Measurements from ENCODE around the gene C4orf33. TPM values are rescaled to one million over a fixed set of nuclear protein-coding genes. Genes with fewer than 3 reads are reported as not detected.

C4orf33 gene
- total and polyA plus RNA-seq, 4 donors: 7.2 to 15.7 (median 10.4) TPM

DNA sequence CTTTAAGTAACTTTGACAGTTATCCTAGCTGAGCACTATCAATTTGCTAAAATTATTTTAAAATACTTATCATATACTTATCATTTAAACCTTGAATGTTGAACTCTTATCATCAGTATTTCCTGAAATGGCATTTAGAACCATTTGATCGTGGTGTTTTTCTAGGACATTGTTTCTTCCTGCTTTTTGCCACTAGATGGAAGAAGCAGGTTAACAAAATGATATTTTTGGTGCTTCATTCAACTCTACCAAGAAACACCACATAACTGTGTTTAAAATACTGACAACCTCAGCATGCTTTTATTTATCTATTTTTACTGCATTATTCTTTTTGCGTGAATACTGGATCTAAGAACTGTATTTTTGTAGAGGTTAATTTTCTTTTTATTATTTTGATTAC, 44.6 kb downstream of the C4orf33 start:
- Histone ChIP-seq H3K4me1 (ENCODE audit: control insufficient read depth in 1 of 2, insufficient read depth in 2 of 2, low read length in 2 of 2) (no peaks in the 10 kb centered on the region), H3K27ac (ENCODE audit: low read depth in 1 of 2, low read length in 2 of 2) (no peak overlapping the region), H3K27me3 (ENCODE audit: control insufficient read depth in 1 of 2, insufficient read depth in 2 of 2, low read length in 1 of 2) (peaks cover 0 to 2% of the 10 kb centered on the region in 2 donors), H3K36me3 (ENCODE audit: control insufficient read depth in 1 of 2, insufficient read depth in 2 of 2, low read length in 1 of 2) (no peaks in the 10 kb centered on the region), H3K9me3 (ENCODE audit: control insufficient read depth, low read length) (no peaks in the 10 kb centered on the region), H3K4me3 (ENCODE audit: low read length in 2 of 2) (no peak overlapping the region)
- intact Hi-C loops (cut with DNase I): no loop called here
- DNase-seq (no peak), ATAC-seq (ENCODE audit: low FRiP score) (no peak)
- 44 to 46% methylated on average over 2 of the region's 2 CpGs for WGBS, 2 donors

DNA sequence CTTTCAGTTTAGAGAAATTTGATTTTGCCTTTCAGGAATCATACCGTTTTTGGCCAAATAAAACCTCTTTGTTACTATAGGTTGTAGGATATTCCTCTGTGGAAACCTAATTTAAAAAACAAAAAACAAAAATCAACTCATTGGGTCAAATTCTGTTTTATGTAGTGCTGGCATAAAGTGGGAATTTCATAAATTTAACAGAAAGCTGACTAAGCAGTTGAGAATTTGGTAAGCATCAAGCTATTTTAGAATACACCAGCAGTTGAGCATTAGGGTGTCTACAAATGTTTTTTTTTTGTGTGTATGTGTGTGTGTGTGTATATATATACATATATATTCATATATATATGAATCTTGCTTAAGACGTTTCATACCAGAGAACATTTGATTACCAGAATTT, 47.4 kb downstream of the C4orf33 start:
- ATAC-seq (ENCODE audit: low FRiP score): no peak
- WGBS, 2 donors: 39 to 43% methylated on average over 2 of the region's 2 CpGs
- no peak overlapping the region for H3K27ac ChIP-seq (ENCODE audit: low read depth in 1 of 2, low read length in 2 of 2)
- H3K27me3 ChIP-seq (ENCODE audit: control insufficient read depth in 1 of 2, insufficient read depth in 2 of 2, low read length in 1 of 2): peaks cover 0 to 2% of the 10 kb centered on the region in 2 donors
- H3K9me3 ChIP-seq (ENCODE audit: control insufficient read depth, low read length): no peaks in the 10 kb centered on the region
- no peaks in the 10 kb centered on the region for H3K4me1 ChIP-seq (ENCODE audit: control insufficient read depth in 1 of 2, insufficient read depth in 2 of 2, low read length in 2 of 2)
- intact Hi-C loops (cut with DNase I): no loop called here
- no peaks in the 10 kb centered on the region for H3K36me3 ChIP-seq (ENCODE audit: control insufficient read depth in 1 of 2, insufficient read depth in 2 of 2, low read length in 1 of 2)
- DNase-seq: no peak
- no peak overlapping the region for H3K4me3 ChIP-seq (ENCODE audit: low read length in 2 of 2)

DNA sequence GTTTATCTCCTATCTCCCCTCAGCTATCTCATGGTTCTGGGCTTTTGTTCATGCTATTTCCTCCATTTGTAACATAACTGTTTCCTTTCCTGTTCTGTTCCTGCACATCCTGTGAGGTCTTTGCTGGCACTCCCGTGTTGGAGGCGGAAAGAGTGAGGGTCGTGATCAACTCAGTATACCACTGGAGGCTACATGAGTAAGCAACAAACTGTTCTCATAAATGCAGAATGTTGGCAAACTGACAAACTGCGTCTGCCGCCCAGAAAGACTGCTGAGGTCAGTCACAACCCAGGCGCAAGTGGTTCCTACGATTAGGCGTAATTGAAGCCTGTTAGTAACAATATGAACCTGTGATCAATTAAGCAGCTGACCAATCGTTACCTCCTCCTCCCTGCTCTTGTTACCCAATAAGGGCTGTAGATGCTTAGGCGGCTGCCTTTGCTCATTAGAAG, 48.8 kb downstream of the C4orf33 start:
- ATAC-seq (ENCODE audit: low FRiP score) (no peak), DNase-seq (no peak)
- Histone ChIP-seq H3K27ac (ENCODE audit: low read depth in 1 of 2, low read length in 2 of 2) (no peak overlapping the region), H3K27me3 (ENCODE audit: control insufficient read depth in 1 of 2, insufficient read depth in 2 of 2, low read length in 1 of 2) (no peaks in the 10 kb centered on the region), H3K4me3 (ENCODE audit: low read length in 2 of 2) (no peak overlapping the region), H3K9me3 (ENCODE audit: control insufficient read depth, low read length) (no peaks in the 10 kb centered on the region), H3K4me1 (ENCODE audit: control insufficient read depth in 1 of 2, insufficient read depth in 2 of 2, low read length in 2 of 2) (no peaks in the 10 kb centered on the region), H3K36me3 (ENCODE audit: control insufficient read depth in 1 of 2, insufficient read depth in 2 of 2, low read length in 1 of 2) (no peaks in the 10 kb centered on the region)
- WGBS, 2 donors: 80 to 82% methylated on average over 10 of the region's 10 CpGs
- intact Hi-C loops (cut with DNase I): no loop called here

DNA sequence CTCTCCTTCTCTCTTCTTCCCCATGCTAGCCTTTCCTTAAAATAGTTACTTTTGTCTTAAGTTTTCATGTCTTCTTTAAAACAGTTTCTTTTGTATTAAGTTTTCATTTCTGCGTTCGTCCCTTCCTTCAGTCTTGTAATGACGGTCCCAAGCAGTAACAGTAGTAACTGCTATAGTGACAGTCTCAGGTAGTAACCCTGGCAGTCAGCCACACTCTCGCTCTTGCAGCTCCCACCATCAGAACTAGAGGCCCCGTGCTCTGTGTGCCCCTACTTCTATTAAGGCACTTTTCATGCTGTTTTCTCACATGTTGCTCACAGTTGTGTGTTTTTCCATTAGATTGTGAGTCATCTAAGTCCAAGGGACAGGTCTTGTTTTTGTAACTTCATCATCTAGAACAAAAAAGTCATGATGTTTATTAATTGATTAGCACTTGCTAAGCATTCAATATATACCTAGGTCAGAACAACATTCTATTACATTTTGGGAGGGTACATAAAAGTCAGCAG, 49.3 kb downstream of the C4orf33 start:
- ATAC-seq (ENCODE audit: low FRiP score) (no peak), DNase-seq (no peak)
- H3K4me3 ChIP-seq (ENCODE audit: low read length in 2 of 2): no peak overlapping the region
- H3K4me1 ChIP-seq (ENCODE audit: control insufficient read depth in 1 of 2, insufficient read depth in 2 of 2, low read length in 2 of 2): no peaks in the 10 kb centered on the region
- no peaks in the 10 kb centered on the region for H3K36me3 ChIP-seq (ENCODE audit: control insufficient read depth in 1 of 2, insufficient read depth in 2 of 2, low read length in 1 of 2)
- intact Hi-C loops (cut with DNase I): no loop called here
- no peak overlapping the region for H3K27ac ChIP-seq (ENCODE audit: low read depth in 1 of 2, low read length in 2 of 2)
- no peaks in the 10 kb centered on the region for H3K9me3 ChIP-seq (ENCODE audit: control insufficient read depth, low read length)
- H3K27me3 ChIP-seq (ENCODE audit: control insufficient read depth in 1 of 2, insufficient read depth in 2 of 2, low read length in 1 of 2): no peaks in the 10 kb centered on the region
- 94 to 96% methylated on average over 5 of the region's 5 CpGs for WGBS, 2 donors

DNA sequence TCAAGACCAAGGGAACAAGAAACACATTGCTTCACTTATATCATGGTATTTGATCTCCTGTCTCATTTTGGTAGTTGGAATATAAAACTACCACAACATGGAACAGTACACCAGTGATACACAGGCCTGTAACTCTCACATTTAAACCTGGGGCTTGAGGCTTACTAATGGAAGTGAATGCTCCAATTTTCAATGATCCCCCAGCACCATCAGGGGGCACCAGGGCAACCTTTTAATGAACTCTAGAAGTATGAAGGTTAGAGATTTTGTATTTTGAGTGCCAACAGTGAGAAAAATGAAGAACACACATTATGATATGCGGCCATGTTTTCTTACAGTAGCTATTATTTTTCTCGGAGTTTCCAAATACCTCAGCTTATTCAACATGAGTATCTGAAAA, 50.7 kb downstream of the C4orf33 start:
- H3K27me3 ChIP-seq (ENCODE audit: control insufficient read depth in 1 of 2, insufficient read depth in 2 of 2, low read length in 1 of 2): no peaks in the 10 kb centered on the region
- no peaks in the 10 kb centered on the region for H3K9me3 ChIP-seq (ENCODE audit: control insufficient read depth, low read length)
- H3K36me3 ChIP-seq (ENCODE audit: control insufficient read depth in 1 of 2, insufficient read depth in 2 of 2, low read length in 1 of 2): no peaks in the 10 kb centered on the region
- DNase-seq (no peak), ATAC-seq (ENCODE audit: low FRiP score) (no peak)
- no peak overlapping the region for H3K4me3 ChIP-seq (ENCODE audit: low read length in 2 of 2)
- no peak overlapping the region for H3K27ac ChIP-seq (ENCODE audit: low read depth in 1 of 2, low read length in 2 of 2)
- no peaks in the 10 kb centered on the region for H3K4me1 ChIP-seq (ENCODE audit: control insufficient read depth in 1 of 2, insufficient read depth in 2 of 2, low read length in 2 of 2)
- intact Hi-C loops (cut with DNase I): no loop called here
- WGBS, 2 donors: 57 to 63% methylated on average over 2 of the region's 2 CpGs

DNA sequence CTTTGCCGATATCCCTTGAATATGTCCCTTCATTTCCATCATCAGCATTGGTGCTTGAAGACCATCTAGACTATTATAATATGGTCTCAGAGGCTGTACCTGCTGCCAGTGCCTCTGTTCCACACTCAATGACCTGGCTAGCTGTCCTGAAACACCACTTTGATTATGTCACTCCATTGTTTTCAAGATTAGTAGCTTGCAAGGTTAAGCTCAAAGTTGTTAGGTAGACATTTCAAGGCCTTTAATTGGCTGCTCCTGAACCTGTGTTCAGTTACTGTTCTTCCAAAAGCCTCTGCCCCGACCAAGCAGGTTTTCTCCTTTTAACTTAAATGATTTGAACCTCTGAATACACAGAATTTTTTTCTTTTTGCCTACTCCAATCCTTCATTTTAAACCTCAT, 52.9 kb downstream of the C4orf33 start:
- Histone ChIP-seq H3K9me3 (ENCODE audit: control insufficient read depth, low read length) (no peaks in the 10 kb centered on the region), H3K36me3 (ENCODE audit: control insufficient read depth in 1 of 2, insufficient read depth in 2 of 2, low read length in 1 of 2) (no peaks in the 10 kb centered on the region), H3K4me1 (ENCODE audit: control insufficient read depth in 1 of 2, insufficient read depth in 2 of 2, low read length in 2 of 2) (no peaks in the 10 kb centered on the region), H3K4me3 (ENCODE audit: low read length in 2 of 2) (no peak overlapping the region), H3K27me3 (ENCODE audit: control insufficient read depth in 1 of 2, insufficient read depth in 2 of 2, low read length in 1 of 2) (no peaks in the 10 kb centered on the region), H3K27ac (ENCODE audit: low read depth in 1 of 2, low read length in 2 of 2) (no peak overlapping the region)
- WGBS, 2 donors: 92 to 95% methylated on average over 2 of the region's 2 CpGs
- DNase-seq: no peak
- no peak for ATAC-seq (ENCODE audit: low FRiP score)
- intact Hi-C loops (cut with DNase I): no loop called here

DNA sequence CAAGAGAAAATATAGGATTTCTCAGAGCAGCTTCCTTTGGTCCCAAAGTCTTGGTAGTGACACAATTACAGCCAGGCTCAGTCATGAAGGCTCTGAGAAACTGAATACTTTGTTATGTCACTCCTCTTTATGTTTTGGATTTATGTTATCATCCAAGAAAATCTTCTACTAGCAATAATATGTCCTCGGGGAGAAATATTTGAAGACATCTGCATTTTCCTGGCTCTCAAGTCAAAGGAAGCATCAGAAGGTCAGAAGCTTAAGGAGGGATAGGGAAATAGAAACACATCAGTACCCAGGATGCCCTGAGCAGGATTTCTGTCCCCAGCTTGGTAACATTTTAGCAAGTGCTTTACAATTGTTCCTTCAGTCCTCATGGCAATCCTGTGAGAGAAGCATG, 54.0 kb downstream of the C4orf33 start:
- Histone ChIP-seq H3K36me3 (ENCODE audit: control insufficient read depth in 1 of 2, insufficient read depth in 2 of 2, low read length in 1 of 2) (no peaks in the 10 kb centered on the region), H3K4me1 (ENCODE audit: control insufficient read depth in 1 of 2, insufficient read depth in 2 of 2, low read length in 2 of 2) (no peaks in the 10 kb centered on the region), H3K9me3 (ENCODE audit: control insufficient read depth, low read length) (no peaks in the 10 kb centered on the region), H3K27me3 (ENCODE audit: control insufficient read depth in 1 of 2, insufficient read depth in 2 of 2, low read length in 1 of 2) (no peaks in the 10 kb centered on the region), H3K27ac (ENCODE audit: low read depth in 1 of 2, low read length in 2 of 2) (no peak overlapping the region), H3K4me3 (ENCODE audit: low read length in 2 of 2) (no peak overlapping the region)
- WGBS, 2 donors: 35 to 45% methylated on average over 1 of the region's 1 CpG
- ATAC-seq (ENCODE audit: low FRiP score) (no peak), DNase-seq (no peak)
- intact Hi-C loops (cut with DNase I): loop anchor here in 1 of 2 donors (5.0 kb wide), 1 partner anchor 1467 kb away; no protein-coding TSS in a partner anchor

DNA sequence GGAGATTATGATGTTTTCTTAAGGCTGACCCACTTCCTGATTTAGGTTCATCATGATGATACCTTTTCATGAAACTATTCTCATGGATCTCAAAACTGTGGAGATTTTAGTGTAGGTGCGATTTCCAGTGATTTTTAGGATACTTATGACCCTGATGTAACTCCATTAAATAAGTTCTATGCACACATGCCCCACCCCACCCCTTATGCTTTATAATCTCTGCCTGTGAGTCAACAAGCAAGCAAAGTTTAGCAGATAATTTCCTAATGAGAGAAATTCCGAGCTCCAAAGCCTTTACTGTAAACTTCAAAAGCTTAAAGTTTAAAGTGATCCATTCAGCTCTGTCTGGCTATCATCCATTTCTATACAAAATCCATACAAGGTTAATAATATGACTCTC, 56.4 kb downstream of the C4orf33 start:
- H3K27ac ChIP-seq (ENCODE audit: low read depth in 1 of 2, low read length in 2 of 2): no peak overlapping the region
- no peaks in the 10 kb centered on the region for H3K27me3 ChIP-seq (ENCODE audit: control insufficient read depth in 1 of 2, insufficient read depth in 2 of 2, low read length in 1 of 2)
- no peak for ATAC-seq (ENCODE audit: low FRiP score)
- no peaks in the 10 kb centered on the region for H3K9me3 ChIP-seq (ENCODE audit: control insufficient read depth, low read length)
- intact Hi-C loops (cut with DNase I): loop anchor here in 1 of 2 donors (5.0 kb wide), 1 partner anchor 1465 kb away; no protein-coding TSS in a partner anchor
- WGBS, 2 donors: 76 to 77% methylated on average over 2 of the region's 2 CpGs
- no peak overlapping the region for H3K4me3 ChIP-seq (ENCODE audit: low read length in 2 of 2)
- no peak for DNase-seq
- H3K36me3 ChIP-seq (ENCODE audit: control insufficient read depth in 1 of 2, insufficient read depth in 2 of 2, low read length in 1 of 2): no peaks in the 10 kb centered on the region
- no peaks in the 10 kb centered on the region for H3K4me1 ChIP-seq (ENCODE audit: control insufficient read depth in 1 of 2, insufficient read depth in 2 of 2, low read length in 2 of 2)

DNA sequence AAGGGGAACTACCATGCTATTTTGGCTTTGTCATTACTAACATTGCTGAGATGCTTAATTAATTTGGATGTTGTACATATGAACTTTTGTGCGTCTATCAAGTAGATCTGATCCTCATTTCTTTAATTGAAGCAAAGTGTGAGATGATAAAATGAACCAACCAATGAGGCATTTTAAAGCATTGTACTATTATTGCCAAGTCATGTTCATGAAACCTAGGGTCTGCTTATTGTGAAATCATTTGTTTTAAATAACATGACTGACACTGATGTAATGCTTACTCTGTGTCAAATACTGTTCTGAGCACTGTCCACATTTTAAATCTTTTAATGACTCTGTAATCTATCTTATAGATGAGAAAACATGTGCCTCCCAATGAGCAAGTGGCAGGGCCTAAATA, 57.7 kb downstream of the C4orf33 start:
- ATAC-seq (ENCODE audit: low FRiP score) (no peak), DNase-seq (no peak)
- no peaks in the 10 kb centered on the region for H3K4me1 ChIP-seq (ENCODE audit: control insufficient read depth in 1 of 2, insufficient read depth in 2 of 2, low read length in 2 of 2)
- H3K27me3 ChIP-seq (ENCODE audit: control insufficient read depth in 1 of 2, insufficient read depth in 2 of 2, low read length in 1 of 2): no peaks in the 10 kb centered on the region
- H3K9me3 ChIP-seq (ENCODE audit: control insufficient read depth, low read length): peaks cover 2% of the 10 kb centered on the region
- no peak overlapping the region for H3K4me3 ChIP-seq (ENCODE audit: low read length in 2 of 2)
- no peak overlapping the region for H3K27ac ChIP-seq (ENCODE audit: low read depth in 1 of 2, low read length in 2 of 2)
- 54 to 90% methylated on average over 1 of the region's 1 CpG for WGBS, 2 donors
- no peaks in the 10 kb centered on the region for H3K36me3 ChIP-seq (ENCODE audit: control insufficient read depth in 1 of 2, insufficient read depth in 2 of 2, low read length in 1 of 2)
- intact Hi-C loops (cut with DNase I): loop anchor here in 1 of 2 donors (5.0 kb wide), 1 partner anchor 1464 kb away; no protein-coding TSS in a partner anchor

Measured in aorta (tissue), 5 donors.